LHCN-M2 (cell line): Measurements from ENCODE around the gene UGT1A6. TPM values are rescaled to one million over a fixed set of nuclear protein-coding genes. Genes with fewer than 3 reads are reported as not detected.

Experiments
- DNase-seq: peaks from one replicate; pipeline ENCODE4 v3.0.0-alpha.2; 2012; ENCODE audit warnings: low read depth
- total RNA-seq: library from RNA; depleted of rRNA; stranded (reverse); fragments of >200 nt; gene quantifications from 2 replicates; pipeline ENCODE4 v1.2.3, GENCODE V29; 2014

Gene UGT1A6
- total RNA-seq, 1 experiment from 2014 or later, result not detected

DNA sequence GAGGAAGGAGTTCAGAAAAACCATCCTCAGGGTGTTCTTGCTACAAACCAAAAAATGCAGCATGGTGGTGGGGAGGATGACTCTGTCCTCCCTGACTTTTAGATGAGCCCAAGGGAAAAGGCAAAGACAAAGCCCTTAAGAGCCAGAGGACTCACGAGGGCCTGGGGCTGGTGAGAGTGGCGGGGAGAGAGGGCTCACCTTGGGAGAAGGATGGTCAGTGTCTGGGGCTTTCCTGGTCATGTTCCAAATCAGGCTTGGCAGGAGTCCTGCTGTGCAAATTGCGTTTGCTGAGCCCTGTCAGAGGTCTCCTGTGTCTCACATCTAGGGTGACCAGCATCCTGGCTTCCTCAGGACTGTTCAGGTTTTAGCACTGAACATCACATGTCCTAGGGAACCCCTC lies 72.1 kb downstream of the UGT1A6 start:
- DNase-seq, result no peak

DNA sequence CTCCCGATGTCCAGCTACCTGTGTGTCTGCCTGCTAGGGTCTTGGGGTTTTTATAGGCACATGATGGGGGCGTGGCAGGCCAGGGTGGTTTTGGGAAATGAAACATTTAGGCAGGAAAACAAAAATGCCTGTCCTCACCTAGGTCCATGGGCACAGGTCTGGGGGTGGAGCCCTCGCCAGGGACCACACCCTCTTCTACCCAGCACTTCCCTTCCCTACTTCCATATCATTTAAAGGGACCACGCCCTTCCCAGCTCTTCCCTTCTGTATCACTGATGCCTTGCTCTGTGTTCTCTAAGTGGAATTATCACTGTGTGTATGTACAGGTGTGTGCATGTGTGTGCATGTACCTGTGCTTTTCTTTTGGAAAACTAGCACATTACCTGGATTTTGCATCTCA lies 73.7 kb downstream of the UGT1A6 start:
- DNase-seq, result no peak

DNA sequence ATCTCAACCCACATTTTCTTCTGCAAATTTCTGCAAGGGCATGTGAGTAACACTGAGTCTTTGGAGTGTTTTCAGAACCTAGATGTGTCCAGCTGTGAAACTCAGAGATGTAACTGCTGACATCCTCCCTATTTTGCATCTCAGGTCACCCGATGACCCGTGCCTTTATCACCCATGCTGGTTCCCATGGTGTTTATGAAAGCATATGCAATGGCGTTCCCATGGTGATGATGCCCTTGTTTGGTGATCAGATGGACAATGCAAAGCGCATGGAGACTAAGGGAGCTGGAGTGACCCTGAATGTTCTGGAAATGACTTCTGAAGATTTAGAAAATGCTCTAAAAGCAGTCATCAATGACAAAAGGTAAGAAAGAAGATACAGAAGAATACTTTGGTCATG lies 75.4 kb downstream of the UGT1A6 start:
- no peak for DNase-seq

DNA sequence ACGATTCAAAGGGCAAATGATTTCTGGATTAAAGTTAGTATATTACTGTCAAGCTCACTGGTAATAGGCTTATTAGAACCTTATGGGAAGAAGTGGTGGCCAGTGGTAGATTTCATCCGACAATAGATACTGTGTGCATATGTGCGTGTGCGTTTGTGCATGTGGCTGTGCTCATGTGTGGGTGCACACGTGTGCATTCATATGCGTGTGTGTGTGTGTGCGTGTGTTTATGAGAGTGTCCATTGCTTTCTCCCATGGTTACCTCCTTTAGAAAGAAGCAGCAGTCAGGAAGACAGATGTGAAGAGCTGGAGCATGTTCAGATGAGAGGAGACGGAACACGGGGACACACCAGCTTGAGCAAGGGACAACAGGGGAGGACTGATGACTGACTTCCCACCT lies 76.6 kb downstream of the UGT1A6 start:
- DNase-seq, result no peak

DNA sequence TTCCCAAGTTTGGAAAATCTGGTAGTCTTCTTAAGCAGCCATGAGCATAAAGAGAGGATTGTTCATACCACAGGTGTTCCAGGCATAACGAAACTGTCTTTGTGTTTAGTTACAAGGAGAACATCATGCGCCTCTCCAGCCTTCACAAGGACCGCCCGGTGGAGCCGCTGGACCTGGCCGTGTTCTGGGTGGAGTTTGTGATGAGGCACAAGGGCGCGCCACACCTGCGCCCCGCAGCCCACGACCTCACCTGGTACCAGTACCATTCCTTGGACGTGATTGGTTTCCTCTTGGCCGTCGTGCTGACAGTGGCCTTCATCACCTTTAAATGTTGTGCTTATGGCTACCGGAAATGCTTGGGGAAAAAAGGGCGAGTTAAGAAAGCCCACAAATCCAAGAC lies 79.5 kb downstream of the UGT1A6 start:
- DNase-seq, result no peak

DNA sequence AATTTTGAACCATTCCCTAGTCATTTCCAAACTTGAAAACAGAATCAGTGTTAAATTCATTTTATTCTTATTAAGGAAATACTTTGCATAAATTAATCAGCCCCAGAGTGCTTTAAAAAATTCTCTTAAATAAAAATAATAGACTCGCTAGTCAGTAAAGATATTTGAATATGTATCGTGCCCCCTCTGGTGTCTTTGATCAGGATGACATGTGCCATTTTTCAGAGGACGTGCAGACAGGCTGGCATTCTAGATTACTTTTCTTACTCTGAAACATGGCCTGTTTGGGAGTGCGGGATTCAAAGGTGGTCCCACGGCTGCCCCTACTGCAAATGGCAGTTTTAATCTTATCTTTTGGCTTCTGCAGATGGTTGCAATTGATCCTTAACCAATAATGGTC lies 79.9 kb downstream of the UGT1A6 start:
- no peak for DNase-seq

DNA sequence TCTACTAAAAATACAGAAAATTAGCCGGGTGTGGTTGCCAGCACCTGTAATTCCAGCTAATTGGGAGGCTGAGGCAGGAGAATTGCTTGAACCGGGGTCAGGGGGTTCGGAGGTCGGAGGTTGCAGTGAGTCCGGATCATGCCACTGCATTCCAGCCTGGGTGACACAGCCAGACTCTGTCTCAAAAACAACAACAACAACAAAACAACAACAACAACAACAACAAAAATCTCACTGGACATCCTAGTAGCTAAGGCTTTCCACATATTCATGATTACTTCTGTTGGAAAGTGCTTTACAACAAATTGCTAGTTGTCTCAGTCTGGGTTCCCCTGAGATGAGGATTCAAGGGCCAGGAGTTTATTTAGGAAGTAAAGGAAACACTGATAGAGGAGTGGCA lies 81.2 kb downstream of the UGT1A6 start:
- no peak for DNase-seq

DNA sequence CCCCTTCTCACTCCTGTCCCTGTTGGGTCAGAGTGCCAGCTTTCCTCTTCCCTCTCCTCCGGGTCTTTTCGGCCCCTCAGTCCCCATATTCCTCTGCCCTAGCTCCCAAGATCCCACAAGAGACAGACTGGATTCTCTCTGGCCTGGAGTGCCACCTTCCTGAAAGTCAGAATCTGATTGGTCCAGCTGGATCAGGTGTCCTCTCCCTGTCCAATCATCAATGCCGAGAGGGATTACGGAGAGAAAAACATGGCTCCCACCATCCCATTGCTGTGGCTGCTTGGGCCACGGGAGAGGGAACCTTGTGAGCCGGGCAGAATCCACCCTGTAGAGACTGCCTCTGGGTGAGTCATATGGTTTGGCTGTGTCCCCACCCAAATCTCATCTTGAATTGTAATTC lies 82.7 kb downstream of the UGT1A6 start:
- no peak for DNase-seq

DNA sequence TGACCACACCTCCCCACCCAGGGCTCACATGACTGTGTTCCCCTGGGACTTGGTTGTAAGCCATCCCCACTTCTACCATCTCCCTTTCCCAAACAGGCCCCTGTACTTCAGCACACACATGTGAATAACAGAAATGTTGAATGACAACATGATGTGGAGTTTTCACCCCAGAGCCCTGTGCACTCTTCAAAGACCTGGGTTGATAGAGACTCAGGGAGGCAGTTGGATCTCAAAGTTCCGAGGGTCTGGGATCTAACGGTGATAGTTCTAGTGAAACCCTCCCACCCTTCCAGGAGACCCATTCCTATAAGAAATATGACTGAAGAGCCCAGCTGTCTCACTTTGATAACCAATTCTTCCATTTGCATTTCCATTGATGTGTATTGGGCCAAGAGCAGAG lies 85.3 kb downstream of the UGT1A6 start, which contains the start of gene MROH2A:
MROH2A (plus strand) TSS at position 301 of the 400 bp plus-strand sequence. CDS start 1,029 bp downstream, outside the sequence.
- DNase-seq, result no peak

DNA sequence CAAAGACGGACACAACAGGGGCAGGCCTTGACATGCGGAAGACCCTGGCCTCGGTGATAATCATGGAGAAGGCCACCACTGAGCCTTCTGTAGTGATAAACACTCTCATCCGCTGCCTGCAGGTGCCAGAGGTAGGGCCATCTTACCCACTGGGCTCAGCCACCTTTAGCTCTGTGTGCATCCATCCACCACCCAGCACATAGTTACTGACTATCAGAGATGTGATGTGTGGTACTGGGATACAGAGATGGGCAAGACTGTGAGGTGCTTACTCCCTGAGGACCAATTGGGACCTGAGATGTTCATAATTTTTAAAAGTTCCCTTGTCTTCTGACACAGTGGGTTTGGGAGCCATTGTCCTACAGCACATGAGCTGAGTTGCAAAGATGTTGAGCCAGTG lies 87.0 kb downstream of the UGT1A6 start:
- DNase-seq, result no peak

DNA sequence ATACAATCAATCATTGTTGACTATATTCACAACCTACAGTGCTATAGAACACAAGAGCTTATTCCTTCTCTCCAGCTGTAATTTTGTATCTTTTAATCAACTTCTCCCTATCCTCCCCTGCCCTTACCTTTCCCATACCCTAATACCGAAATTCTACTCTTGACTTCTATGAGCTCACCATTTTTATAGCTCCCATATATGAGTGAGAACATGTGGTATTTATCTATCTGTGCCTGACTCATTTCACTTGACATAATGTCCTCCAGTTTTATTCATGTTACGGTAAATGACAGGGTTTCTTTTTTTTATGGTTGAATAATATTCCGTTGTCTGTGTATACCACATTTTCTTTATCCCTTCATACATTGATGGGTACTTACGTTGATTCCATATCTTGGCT lies 88.1 kb downstream of the UGT1A6 start:
- no peak for DNase-seq

DNA sequence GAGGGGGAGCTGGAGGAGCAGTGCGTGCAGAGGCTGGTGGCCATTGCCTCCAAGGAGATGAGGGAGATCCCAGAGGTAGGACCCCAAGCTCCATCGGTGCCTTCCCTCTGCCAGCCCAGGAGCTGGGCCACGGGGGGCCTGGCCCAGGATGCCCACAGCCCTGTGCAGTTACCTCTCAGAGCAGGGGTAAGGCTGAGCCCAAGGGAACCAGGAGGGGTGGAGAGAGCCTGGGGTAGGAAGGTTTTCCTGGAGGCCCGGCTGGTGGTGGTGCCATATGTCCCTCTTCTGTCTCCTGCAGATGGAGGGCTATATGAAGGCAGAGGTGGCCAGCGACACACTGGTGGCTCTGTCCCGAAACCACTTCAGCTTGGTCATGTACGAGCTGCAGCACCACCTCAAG lies 96.9 kb downstream of the UGT1A6 start:
- no peak for DNase-seq

DNA sequence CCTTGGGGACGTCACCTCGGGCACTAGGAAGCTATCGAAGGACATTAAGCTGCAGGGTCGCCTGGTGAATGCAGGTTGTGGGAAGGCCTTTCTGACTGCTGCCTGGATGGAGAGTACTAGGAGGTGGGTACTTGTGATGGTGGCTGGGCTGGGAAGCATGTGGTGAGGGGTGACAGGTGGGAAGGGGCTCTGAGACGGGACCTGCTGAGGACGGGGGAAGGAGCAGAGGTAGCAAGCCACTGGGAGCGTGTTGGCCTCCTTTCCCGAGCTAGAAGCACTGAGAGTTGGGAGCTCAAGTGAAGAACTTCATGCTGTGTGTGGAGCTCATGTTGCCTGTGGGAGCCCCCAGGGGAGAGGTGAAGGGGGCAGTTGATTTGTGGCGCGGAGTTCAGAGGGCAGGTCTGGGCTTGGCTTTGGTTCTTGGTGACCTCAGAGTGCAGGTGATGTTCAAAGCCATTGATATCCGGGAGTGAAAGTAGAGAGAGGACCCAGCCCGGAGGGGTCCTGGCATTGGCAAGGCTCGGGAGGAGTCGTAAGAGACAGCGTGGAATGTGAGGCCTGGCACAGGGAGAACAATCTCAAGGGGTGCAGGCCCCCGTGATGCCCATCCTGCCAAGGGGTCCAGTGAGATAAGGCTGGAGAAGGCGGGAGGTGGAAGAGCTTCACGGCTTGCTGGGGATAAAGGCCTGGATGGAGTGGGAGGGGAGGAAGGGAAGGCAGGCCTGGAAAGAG lies 98.6 kb downstream of the UGT1A6 start:
- no peak for DNase-seq

DNA sequence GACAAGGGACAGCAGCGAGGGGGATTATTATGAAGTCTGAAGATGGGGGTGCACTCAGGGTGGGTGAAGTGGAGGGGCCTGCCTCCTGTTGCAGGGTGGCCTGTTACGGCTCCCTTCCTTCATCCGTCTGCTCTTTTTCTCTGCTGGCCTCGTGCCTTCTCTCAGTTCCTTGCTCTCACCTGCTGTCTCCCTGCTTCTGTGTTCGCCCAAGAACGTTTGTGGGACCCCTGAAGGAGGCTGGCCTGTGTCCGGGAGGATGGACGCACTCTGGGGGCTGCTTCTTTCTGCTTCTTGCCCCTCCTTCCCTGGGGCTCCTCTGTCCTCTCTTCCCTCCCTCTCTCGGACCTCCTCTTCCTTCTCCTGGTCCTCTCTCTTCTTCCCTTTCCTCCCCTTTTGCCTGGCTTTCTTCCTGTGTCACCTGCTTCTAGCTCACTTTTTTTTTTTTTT lies 99.2 kb downstream of the UGT1A6 start:
- no peak for DNase-seq

DNA sequence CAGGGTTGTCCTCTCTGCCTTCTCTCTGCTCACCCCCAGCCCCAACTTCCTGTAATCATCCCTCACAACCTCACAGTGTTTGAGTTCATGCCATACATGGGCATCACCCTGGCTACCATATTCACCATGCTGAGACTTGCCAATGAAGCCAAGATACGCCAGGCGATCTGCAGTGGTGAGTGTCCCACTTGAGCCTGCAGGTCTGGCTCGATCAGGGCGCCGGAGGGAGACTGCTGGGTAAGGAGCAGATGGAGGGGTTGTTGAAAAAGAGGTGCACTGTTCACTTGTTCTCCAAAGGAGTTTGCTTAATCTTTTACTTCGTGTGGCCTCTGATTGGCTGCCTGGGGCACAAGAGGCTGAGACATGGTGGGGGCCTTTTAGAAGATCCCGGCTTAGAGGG lies 100.0 kb downstream of the UGT1A6 start:
- DNase-seq, result no peak

DNA sequence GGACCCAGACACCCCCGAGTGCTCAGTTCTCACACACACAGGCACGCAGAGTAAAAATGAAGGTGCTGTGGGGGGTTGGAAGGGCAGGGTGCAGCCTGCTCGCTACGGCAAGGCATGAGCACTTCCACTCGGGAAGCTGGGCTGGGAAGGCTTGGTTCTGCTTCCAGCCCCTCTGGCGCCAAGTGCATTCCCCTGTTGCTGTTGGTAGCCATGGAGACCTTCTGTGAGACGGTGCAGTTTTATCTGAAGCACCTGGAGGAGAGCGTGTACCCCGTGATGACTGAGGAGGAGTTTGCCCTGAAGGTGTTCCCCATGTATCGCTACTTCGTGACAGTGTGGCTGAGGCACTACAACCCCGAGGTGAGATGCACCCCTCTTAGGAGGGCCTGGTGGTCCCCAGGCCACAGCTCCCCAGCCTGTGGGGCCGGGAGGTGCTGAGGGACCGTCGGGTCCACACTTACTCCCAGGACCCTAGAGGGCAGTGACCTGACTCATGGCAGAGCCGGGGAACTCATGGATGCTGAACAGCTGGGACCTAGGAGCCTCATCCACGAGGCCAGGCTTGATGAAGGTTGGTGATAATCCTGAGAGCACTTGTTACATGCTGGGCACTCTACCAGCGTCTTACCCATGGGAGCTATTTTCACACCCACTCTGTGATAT lies 100.9 kb downstream of the UGT1A6 start:
- DNase-seq, result no peak

DNA sequence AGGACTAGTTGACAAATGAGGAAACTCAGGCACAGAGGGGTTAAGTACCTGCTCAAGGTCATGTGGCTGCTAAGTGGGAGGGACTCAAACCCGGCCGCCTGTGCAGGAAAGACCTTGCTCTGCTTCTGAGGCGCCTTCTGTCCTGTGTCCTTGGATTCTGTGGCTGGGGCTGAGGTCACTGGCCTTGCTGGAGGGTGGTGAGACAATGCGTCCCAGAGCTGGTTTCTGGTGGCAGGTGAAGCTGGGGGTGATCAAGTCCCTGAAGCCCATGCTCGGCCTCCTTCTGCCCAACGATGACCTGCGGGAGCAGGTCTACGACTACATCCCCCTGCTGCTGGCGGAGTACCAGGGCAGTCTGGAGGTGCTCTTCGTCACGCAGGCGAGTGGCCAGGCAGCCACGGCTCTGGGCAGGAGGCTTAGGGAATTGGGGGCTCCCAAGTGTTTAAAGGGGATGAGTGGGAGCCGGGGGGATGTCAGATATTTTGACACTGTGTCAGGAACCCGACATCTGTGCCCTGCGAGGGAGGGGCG lies 101.5 kb downstream of the UGT1A6 start:
- DNase-seq, result no peak

DNA sequence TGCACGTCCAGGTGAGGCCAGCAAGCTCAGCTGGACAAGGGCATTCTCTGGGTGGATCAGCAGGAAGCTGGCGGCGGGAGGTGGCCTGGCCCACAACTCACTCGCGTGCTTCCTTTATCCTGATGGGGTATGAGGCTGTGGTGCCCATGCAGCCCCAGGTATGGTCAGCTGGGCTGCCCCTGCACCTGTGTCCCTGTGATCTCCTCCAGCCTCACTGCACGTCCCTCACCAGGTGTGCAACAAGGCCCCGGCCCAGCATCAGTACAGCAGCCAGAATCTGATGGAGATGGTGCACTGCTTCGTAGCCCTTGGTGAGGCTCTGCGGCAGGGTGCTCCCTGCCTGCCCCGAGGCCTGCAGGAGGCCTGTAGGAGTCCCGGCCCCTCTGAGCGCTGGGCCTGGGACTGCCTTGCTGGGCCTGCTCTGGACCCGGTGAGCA lies 103.1 kb downstream of the UGT1A6 start:
- no peak for DNase-seq

DNA sequence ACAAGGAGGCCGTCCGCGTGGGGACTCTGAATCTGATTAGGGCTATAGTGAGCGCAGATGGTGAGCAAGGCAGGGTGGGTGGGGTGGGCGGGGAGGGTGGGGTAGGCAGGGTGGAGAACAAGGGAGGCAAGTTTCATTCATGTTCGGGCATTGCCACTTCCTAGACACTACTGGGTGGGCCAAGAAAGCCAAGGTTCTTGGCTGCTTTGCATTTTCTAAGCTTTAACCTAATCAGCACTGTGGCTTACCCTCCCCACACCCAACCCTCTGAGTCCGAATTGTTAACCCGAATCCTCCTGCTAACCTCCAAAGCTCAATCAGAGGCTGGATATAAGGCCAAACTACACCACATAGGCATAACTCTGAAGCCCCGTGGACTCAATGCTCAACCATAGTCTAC lies 103.6 kb downstream of the UGT1A6 start:
- no peak for DNase-seq

DNA sequence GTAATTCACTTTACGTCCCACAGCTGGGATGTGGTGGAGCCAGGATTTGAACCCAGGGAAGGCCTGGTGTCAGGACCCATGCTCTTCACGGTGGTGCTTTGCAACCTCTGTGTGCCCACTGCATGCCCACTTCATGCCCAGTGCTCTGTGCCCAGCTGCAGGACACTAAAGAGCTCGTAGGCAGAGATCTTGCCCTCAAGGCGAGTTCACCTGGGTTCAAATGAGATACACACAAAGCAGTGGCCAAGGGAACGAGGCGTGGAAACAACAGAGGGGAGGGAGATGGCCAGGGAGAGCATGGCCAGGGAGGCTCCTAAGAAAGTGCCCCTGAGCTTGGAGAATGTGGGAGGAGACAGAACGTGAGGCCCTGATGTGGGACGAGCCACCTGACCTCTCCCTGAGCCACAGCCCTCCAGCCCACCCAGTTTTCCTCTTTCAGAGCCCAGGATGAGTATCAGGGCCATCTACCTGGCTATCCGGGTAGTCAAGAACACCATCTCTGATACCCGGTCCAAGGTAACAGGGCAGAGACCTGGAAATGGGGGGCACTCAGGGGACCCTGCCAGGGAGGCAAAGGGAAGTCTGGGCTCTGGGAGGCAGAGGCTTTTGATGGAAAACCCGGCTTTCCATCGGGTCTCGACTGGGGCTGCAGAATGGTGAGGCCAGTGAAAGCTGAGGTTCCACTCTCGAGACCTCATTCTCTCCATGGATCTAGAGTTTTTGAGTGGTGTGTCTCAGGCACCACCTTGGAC lies 105.8 kb downstream of the UGT1A6 start:
- DNase-seq, result no peak

DNA sequence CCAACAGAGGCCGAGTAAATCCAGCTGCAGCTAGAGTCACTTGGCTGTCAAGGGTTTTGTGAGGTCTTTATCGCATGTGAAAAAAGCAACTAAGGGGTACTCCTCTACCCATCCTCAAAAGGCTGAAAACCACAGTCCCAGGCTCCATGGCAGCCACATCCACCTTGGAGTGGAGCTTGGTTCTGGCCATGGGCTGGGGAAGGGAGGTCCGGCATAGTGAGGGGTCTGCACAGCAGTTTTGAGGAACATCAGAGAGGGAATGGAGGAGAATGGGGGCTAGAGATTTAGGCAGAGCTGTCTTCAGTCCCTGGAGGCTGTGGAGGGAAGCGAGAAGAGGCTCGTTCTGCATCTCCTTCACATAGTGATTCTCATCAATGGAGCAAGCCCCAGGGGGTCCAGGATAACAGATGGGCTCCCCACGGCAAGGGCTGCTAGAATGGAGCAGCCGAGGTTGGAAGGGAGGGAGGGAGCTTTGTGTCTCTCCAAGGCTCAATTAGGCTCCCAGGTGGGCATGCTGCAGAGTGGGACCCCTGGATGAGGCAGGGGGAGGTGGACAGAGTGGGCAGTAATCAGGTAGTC lies 106.5 kb downstream of the UGT1A6 start:
- DNase-seq, result no peak

DNA sequence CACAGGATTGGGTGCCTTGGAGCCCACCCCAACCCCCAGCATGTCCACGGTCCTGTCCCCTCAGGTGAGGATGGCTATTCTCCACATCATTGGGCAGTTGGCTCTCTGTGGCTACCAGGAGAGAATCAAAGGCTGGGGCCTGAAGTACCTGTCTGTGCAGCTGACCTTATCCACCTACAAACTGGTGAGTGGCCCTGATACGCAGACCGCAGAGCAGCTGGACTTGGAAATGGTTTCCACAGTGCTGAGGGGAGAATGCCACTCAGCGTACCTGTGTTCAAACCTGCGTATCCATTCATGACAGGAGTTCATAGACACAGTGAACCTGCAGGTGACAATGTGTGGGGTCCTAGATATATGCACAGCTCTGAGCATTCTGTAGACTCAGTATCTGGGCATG lies 107.0 kb downstream of the UGT1A6 start:
- DNase-seq, result no peak
